GM12872 (cell line): ENCODE data around the gene ZNF638.
A peak's percentile ranks its signal among the peaks of the same experiment; 100 is the strongest.

Experiments
- CTCF ChIP-seq: IDR thresholded peaks from 3 replicates; pipeline ENCODE4 v1.5.1; 2011; ENCODE audit warnings: low read depth, mild to moderate bottlenecking, low read length, moderate library complexity; ENCODE audit not compliant: insufficient read depth

Gene ZNF638

GRCh38 chr2:71331581-71332434, at the start of gene ZNF638:
ZNF638 (plus strand) TSS chr2:71331782; CDS start chr2:71348955, 17,173 bp downstream.
- TF ChIP-seq CTCF, result peak; percentile 76

GRCh38 chr2:71281950-71282349, 49.6 kb upstream of the ZNF638 start:
- no peak for TF ChIP-seq CTCF

- peak; percentile 42; the same call in 1 of the 3 replicates for TF ChIP-seq CTCF
These were observed 49.1 kb upstream of the ZNF638 start for GRCh38 chr2:71282493-71282892.

GRCh38 chr2:71283131-71283530, 48.5 kb upstream of the ZNF638 start:
- TF ChIP-seq CTCF, result no peak

- TF ChIP-seq CTCF, result no peak
These were observed 45.9 kb upstream of the ZNF638 start for GRCh38 chr2:71285706-71286105.

GRCh38 chr2:71291398-71291797, 40.2 kb upstream of the ZNF638 start:
- TF ChIP-seq CTCF, result no peak

- TF ChIP-seq CTCF, result no peak
These were observed 39.4 kb upstream of the ZNF638 start for GRCh38 chr2:71292159-71292558.
